ENCODE data around the gene SLC38A9.

The SLC38A9 gene

GRCh38 chr5:55747778-55748318, 35.7 kb upstream of the SLC38A9 start:
- TF ChIP-seq CTCF (IDR thresholded peaks at IDR 0.05; ENCODE audit: control insufficient read depth, insufficient read depth, low read depth, low read length, missing control alignments) = no peak
- DNase-seq (ENCODE audit: low read depth) = no peak

GRCh38 chr5:55742778-55743177, 30.7 kb upstream of the SLC38A9 start:
- DNase-seq (ENCODE audit: low read depth) = no peak
- TF ChIP-seq CTCF (IDR thresholded peaks at IDR 0.05; ENCODE audit: control insufficient read depth, insufficient read depth, low read depth, low read length, missing control alignments) = no peak
- no peak overlapping the region for H3K4me3 ChIP-seq (ENCODE audit: control insufficient read depth, low read depth, low read length)

More at GRCh38 chr5:55747778-55748318, 35.7 kb upstream of the SLC38A9 start:
- H3K4me3 ChIP-seq (ENCODE audit: control insufficient read depth, low read depth, low read length) = no peak overlapping the region

- DNase-seq (ENCODE audit: low read depth) = no peak
- H3K4me3 ChIP-seq (ENCODE audit: control insufficient read depth, low read depth, low read length) = no peak within 1 kb of the TSS
- no peak for TF ChIP-seq CTCF (IDR thresholded peaks at IDR 0.05; ENCODE audit: control insufficient read depth, insufficient read depth, low read depth, low read length, missing control alignments)
These were observed 25.7 kb upstream of the SLC38A9 start, which contains the start of gene DDX4 for GRCh38 chr5:55737793-55738192. TSS of gene DDX4 (plus strand) at chr5:55738061. CDS start at chr5:55738964, 903 bp downstream.

- no peak for DNase-seq (ENCODE audit: low read depth)
- no peak overlapping the region for H3K4me3 ChIP-seq (ENCODE audit: control insufficient read depth, low read depth, low read length)
These were observed 22.5 kb upstream of the SLC38A9 start for GRCh38 chr5:55734658-55735057.

GRCh38 chr5:55732585-55732984, 20.5 kb upstream of the SLC38A9 start:
- DNase-seq (ENCODE audit: low read depth) = no peak
- H3K4me3 ChIP-seq (ENCODE audit: control insufficient read depth, low read depth, low read length) = no peak overlapping the region
- no peak for TF ChIP-seq CTCF (IDR thresholded peaks at IDR 0.05; ENCODE audit: control insufficient read depth, insufficient read depth, low read depth, low read length, missing control alignments)

More at GRCh38 chr5:55734658-55735057, 22.5 kb upstream of the SLC38A9 start:
- TF ChIP-seq CTCF (IDR thresholded peaks at IDR 0.05; ENCODE audit: control insufficient read depth, insufficient read depth, low read depth, low read length, missing control alignments) = no peak

GRCh38 chr5:55731848-55732247, 19.7 kb upstream of the SLC38A9 start:
- no peak overlapping the region for H3K4me3 ChIP-seq (ENCODE audit: control insufficient read depth, low read depth, low read length)

More at GRCh38 chr5:55731848-55732247, 19.7 kb upstream of the SLC38A9 start:
- DNase-seq (ENCODE audit: low read depth) = no peak
- no peak for TF ChIP-seq CTCF (IDR thresholded peaks at IDR 0.05; ENCODE audit: control insufficient read depth, insufficient read depth, low read depth, low read length, missing control alignments)
